Stimulated activated effector memory CD8-positive, alpha-beta T cell treated with anti-CD3 and anti-CD28 coated beads, Interleukin-12 subunit alpha, Interleukin-12 subunit beta, amount 100 ng/mL, for 72 hours (primary cell): ENCODE data around the gene CINP.
"Not testable (repeated sequence)": the region's sequence is repeated elsewhere in the genome, so short reads cannot be mapped to it uniquely, and the experiment has no call there.

Source experiments
- ATAC-seq: fragments of 150-1000 bp; cut with Tn5 transposase; 2 replicates; pipeline ENCODE4 v1.10.0; 2021
- DNase-seq, 2 donors: peaks; one replicate each; pipeline ENCODE4 v3.0.0; 2021 to 2022; ENCODE audit warnings: low spot score in 2 of 2
- H3K27ac Mint-ChIP-seq: one replicate; pipeline ENCODE4 v1.8.0; 2022; ENCODE audit warnings: mild to moderate bottlenecking, mixed read lengths
- H3K36me3 Mint-ChIP-seq: one replicate; pipeline ENCODE4 v1.8.0; 2022; ENCODE audit warnings: mild to moderate bottlenecking, mixed read lengths
- H3K4me1 Mint-ChIP-seq: one replicate; pipeline ENCODE4 v1.8.0; 2022; ENCODE audit warnings: mixed read lengths
- H3K4me3 Mint-ChIP-seq: one replicate; pipeline ENCODE4 v1.8.0; 2022; ENCODE audit warnings: mild to moderate bottlenecking, mixed read lengths
- H3K9me3 Mint-ChIP-seq: one replicate; pipeline ENCODE4 v1.8.0; 2022; ENCODE audit warnings: mixed read lengths

Gene CINP

DNA sequence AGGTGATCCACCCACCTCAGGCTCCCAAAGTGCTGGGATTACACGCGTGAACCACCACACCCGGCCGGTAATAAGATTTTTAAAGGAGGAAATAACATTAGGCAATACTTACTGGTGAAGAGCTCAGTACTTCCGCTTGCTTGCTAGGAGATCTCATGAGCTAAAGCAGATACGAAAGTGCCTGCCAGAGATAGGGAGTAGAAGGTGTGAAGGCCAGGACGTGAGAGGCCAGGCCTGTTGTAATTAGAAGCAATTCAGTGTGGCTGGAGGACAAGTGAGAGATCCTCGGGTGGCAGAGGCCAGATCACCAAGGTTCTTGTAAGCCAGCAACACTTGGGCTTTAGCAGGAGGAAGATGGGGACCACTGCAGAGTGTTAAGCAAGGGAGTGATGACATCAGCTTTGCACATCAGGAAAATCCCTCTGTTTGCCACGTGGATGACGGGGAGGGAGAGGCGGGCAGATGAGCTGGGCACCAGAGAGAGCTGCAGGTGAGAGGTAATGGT, 7.7 kb upstream of the CINP start:
- no peak for DNase-seq
- no peaks in the 10 kb centered on the region for H3K36me3 Mint-ChIP-seq
- peaks cover 49% of the 10 kb centered on the region for H3K4me1 Mint-ChIP-seq
- no peak overlapping the region for H3K4me3 Mint-ChIP-seq
- ATAC-seq, result no peak
- H3K27ac Mint-ChIP-seq, result peak overlapping the region; percentile 50
- no peaks in the 10 kb centered on the region for H3K9me3 Mint-ChIP-seq

DNA sequence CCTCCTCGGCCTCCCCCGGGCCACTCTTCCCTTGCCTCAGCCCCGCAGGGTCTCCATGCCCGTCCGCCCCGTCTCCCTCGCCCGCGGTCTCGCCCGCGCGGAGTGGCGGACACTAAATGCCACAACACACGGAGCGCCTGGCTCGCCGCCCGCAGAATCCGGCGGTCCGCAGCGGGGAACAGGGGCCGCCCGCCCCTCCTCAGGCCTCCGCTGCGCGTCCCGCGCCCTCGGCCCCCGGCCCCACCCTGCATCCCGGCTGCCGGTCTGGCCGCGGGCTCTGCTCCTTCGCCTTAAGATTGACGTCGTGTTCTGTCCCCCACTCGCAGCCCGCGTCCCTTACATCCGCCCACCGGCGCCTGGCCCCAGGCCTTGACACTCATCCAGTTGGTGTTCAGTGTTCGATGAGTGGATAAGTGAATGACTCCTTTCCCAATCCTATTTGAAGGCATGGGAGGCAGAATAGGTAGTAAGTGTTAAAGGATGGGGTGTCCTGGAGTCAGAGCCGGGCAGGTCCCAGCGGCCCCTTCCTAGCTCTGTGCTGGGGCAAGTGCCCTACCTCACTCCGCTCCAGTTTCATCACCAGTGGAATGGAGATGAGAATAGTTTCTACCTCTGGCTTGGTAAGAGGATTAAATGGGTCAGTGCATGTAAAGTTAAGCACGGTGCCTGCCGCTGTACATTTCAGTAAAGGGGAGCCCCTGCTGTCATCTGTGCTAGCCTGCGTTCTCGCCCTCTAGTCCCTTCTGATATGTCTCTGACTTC, 673 bp upstream of the CINP start:
- Mint-ChIP-seq H3K4me1 (peaks cover 40% of the 10 kb centered on the region), H3K36me3 (peaks cover 18% of the 10 kb centered on the region), H3K27ac (no peak overlapping the region), H3K9me3 (no peaks in the 10 kb centered on the region), H3K4me3 (no peak overlapping the region)
- DNase-seq (no peak), ATAC-seq (peak; percentile 27)

DNA sequence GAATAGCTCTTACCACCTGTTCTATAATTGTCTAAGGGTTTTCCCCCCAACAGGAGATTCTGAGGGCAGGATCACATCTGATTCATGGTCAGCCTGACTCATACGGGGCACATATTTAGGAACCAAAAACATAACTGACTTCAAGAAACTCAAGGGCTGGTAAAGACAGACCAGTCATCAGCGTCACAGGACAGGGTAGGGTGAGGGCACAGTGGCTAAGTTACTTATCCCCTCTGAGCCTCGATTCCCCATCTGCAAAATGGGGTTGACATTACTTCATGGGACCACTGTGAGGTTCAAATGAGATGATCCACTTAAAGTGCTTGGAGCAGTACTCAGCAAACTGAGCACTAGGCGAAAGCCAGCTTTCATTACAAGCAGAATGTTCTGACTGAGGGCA, 606 bp downstream of the CINP start:
- Mint-ChIP-seq H3K36me3 (peaks cover 30% of the 10 kb centered on the region), H3K27ac (no peak overlapping the region), H3K4me3 (no peak overlapping the region), H3K9me3 (no peaks in the 10 kb centered on the region), H3K4me1 (peaks cover 36% of the 10 kb centered on the region)
- DNase-seq, result peak; percentile 22 to 76
- peak; percentile 92 for ATAC-seq

DNA sequence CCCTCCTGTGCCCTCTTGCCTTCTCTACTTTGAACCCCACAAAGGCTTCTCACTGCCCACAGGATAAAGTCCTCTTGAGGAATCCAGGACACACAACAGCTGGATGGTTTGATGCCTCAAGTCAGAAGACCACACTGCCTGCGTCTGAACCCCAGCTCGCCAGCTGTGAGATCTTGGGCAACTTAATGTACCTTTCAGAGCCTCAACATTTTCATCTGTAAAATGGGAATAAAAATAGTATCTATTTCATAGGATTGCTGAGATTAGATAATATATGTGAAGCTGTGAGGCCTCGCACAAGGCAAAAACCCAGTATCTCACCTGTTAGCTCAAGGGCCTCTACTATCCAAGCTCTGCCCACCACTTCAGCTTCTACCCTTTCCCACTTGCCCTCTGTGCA, 2.3 kb downstream of the CINP start:
- Mint-ChIP-seq H3K36me3 (peaks cover 47% of the 10 kb centered on the region), H3K4me3 (no peak overlapping the region), H3K27ac (peak overlapping the region; percentile 34), H3K9me3 (no peaks in the 10 kb centered on the region), H3K4me1 (peaks cover 31% of the 10 kb centered on the region)
- ATAC-seq (no peak), DNase-seq (no peak)

DNA sequence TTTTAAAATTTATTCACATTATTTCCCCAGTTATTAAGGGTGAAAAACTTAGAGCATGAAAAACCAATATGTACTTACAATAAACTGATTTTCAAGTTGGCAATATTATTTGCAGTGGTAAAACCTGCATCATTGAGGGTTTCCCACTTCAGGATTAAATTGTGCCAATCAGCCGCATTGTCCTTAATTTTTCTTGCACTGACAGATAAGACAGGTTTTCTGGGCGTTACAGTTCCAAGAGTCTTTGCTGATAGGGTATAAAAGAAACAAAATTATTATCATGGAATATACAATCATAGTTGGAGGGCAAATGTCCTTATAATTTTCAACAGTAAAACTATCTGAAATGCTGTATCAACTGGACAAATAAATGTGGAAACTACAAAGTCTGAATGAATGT, 3.3 kb downstream of the CINP start:
- DNase-seq (no peak), ATAC-seq (no peak)
- peaks cover 58% of the 10 kb centered on the region for H3K36me3 Mint-ChIP-seq
- no peak overlapping the region for H3K4me3 Mint-ChIP-seq
- no peaks in the 10 kb centered on the region for H3K9me3 Mint-ChIP-seq
- H3K4me1 Mint-ChIP-seq, result peaks cover 31% of the 10 kb centered on the region
- H3K27ac Mint-ChIP-seq, result no peak overlapping the region

DNA sequence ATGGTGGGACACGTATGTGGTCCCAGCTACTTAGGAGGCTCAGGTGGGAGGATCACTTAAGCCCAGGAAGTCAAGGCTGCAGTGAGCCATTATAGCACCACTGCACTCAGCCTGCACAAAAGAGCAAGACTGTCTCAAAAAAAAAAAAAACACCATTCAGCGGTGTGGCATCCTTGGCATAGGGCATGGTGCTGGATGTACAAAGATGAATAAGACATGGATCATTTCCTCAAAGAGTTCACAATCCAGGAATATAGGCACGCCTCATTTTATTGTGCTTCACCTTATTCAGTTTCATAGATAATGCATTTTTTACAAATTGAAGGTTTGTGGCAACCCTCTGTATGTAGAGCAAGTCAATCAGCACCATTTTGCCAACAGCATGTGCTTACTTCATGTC, 6.4 kb downstream of the CINP start:
- Mint-ChIP-seq H3K4me3 (no peak overlapping the region), H3K4me1 (peaks cover 23% of the 10 kb centered on the region), H3K9me3 (no peaks in the 10 kb centered on the region), H3K27ac (no peak overlapping the region), H3K36me3 (peaks cover 88% of the 10 kb centered on the region)
- DNase-seq (no peak), ATAC-seq (no peak)

DNA sequence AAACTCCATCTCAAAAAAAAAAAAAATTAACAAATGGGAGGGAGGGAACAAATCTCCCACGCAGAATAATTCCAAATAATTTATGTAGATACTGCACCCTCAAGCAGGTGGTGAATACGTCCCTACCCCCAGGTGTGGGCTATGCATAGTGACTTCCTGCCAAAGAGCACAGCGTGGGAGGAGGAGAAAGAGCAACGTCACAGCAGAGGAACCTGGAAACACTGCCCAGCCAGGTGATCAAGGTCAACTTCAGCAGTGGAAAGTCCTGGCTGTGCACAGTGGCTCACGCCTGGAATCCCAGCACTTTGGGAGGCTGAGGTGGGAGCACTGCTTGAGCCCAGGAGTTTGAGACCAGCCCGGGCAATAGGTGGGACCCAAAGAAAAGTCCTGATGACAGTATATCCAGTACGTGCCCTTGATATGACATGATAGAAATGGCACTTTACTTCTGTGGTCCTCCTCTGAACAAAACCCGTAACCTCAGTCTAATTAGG, 9.5 kb downstream of the CINP start:
- H3K4me3 Mint-ChIP-seq, result no peak overlapping the region
- ATAC-seq (no peak), DNase-seq (no peak)
- H3K36me3 Mint-ChIP-seq, result peaks cover 100% of the 10 kb centered on the region
- no peak overlapping the region for H3K27ac Mint-ChIP-seq
- peaks cover 9% of the 10 kb centered on the region for H3K4me1 Mint-ChIP-seq
- H3K9me3 Mint-ChIP-seq, result no peaks in the 10 kb centered on the region

DNA sequence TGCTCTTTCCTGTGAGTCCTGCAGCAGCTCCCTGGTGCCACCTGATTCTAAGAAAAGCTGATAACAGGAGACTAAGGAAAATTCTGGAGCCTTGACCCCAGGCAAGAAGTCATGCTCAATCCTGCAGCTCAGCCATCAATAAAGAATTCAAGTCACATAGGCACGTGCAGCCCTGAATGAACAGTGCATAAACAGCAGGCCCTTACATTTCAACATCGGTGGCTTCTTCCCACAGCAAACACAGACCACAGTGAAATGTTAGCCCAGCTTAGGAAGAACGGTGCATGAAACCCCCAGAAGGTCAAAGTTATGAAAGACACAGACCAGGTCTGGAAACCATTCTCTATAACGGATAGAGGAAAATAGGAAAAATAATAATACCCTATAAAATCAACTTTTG, 10.5 kb downstream of the CINP start:
- Mint-ChIP-seq H3K27ac (no peak overlapping the region), H3K9me3 (no peaks in the 10 kb centered on the region), H3K4me1 (peaks cover under 1% of the 10 kb centered on the region), H3K36me3 (peaks cover 100% of the 10 kb centered on the region), H3K4me3 (no peak overlapping the region)
- ATAC-seq (no peak), DNase-seq (no peak)

DNA sequence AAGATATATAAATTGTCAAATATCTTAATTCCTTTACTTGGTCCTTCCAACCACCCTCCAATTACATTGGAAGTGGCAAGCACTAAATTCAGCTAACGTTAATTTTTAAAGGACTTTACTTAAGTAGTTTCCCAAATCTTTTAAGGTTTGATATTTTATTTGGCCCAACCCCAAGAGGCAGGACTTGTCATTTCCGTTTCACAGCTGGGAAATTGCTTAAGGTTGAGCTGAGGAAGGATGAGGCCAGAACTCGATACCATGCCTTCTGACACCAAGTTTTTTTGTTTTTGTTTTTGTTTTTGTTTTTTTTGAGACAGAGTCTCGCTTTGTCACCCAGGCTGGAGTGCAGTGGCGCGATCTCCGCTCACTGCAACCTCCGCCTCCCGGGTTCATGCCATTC, 11.1 kb downstream of the CINP start:
- ATAC-seq, H3K4me3 Mint-ChIP-seq, H3K4me1 Mint-ChIP-seq, H3K9me3 Mint-ChIP-seq, DNase-seq, H3K27ac Mint-ChIP-seq: not testable (repeated sequence)
- peaks cover 100% of the 10 kb centered on the region for H3K36me3 Mint-ChIP-seq

DNA sequence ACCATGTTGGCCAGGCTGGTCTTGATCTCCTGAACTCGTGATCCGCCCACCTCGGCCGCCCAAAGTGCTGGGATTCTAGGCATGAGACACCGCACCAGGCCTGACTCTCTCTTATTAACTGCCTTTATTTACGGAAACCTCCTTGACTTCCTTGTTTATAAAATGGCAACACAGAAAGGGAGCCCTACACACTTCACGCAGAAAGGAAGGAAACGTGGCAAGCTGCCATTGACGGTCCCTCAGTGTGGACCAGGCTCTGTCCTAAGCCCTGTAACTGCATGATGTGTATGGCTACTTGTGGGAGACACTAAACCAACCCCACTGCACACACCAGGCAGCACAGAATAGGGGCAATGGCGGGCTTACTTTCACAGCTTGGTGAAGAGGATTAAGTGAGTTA, 11.7 kb downstream of the CINP start:
- Mint-ChIP-seq H3K9me3 (no peaks in the 10 kb centered on the region), H3K4me3 (no peak overlapping the region), H3K4me1 (no peaks in the 10 kb centered on the region), H3K27ac (no peak overlapping the region), H3K36me3 (peaks cover 100% of the 10 kb centered on the region)
- no peak for ATAC-seq
- DNase-seq, result no peak

DNA sequence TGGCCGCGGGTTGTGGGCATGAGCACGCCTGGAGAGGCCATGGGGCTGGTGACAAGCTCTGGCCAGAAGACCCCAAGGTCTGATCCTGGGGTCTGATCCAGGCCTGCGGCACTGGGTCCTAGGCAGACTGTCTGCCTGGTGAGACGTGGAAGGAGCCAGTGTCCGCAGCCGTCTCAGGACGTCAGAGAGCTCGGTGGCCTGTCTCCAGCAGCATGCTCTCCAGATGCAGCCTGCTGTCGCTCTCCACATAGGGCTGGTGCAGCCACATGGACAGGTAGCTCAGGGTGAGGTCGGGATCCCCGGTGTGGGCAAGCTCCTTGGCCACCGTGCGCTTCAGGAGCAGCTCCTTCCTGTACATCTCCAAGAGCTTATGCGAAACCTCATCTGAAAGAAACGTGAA, 14.3 kb downstream of the CINP start:
- no peak overlapping the region for H3K4me3 Mint-ChIP-seq
- H3K27ac Mint-ChIP-seq, result no peak overlapping the region
- ATAC-seq (no peak), DNase-seq (no peak)
- peaks cover 97% of the 10 kb centered on the region for H3K36me3 Mint-ChIP-seq
- no peaks in the 10 kb centered on the region for H3K9me3 Mint-ChIP-seq
- H3K4me1 Mint-ChIP-seq, result no peaks in the 10 kb centered on the region

DNA sequence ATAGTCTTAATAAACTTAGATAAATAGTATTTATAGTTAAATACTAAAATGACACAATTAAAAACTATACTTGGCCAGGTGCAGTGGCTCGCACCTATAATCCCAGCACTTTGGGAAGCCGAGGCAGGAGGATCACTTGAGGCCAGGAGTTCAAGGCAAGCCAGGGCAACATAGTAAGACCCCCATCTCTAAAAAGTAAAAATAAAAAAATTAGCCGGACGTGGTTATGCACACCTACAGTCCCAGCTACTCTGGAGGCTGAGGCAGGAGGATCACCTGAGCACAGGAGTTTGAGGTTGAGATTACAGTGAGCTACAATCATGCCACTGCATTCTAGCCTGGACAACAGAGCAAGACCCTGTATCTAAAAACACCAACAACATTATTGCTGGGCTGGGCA, 16.0 kb downstream of the CINP start:
- ATAC-seq (no peak), DNase-seq (no peak)
- Mint-ChIP-seq H3K9me3 (no peaks in the 10 kb centered on the region), H3K27ac (no peak overlapping the region), H3K36me3 (peaks cover 97% of the 10 kb centered on the region), H3K4me3 (no peak overlapping the region), H3K4me1 (no peaks in the 10 kb centered on the region)

DNA sequence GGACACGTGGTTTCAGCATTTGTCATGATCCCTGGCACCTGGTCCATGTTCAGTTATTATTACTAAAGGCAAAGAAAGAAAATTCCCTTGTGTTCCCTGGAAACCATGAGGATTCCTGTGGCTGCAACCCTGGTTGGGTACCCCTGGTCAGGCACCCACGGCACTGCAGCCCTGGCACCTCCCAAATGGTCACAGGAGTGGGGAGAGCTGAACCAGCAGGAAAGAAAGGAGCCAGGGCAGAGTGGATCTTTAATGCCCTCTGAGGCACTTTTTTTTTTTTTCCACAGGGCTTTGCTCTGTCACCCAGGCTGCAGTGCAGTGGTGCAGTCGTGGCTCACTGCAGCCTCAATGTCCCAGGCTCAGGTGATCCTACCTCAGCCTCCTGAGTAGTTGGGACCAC, 17.5 kb downstream of the CINP start:
- Mint-ChIP-seq H3K36me3 (peaks cover 97% of the 10 kb centered on the region), H3K27ac (peak overlapping the region; percentile 68), H3K4me1 (no peaks in the 10 kb centered on the region), H3K4me3 (no peak overlapping the region), H3K9me3 (no peaks in the 10 kb centered on the region)
- DNase-seq, result no peak
- ATAC-seq, result no peak

DNA sequence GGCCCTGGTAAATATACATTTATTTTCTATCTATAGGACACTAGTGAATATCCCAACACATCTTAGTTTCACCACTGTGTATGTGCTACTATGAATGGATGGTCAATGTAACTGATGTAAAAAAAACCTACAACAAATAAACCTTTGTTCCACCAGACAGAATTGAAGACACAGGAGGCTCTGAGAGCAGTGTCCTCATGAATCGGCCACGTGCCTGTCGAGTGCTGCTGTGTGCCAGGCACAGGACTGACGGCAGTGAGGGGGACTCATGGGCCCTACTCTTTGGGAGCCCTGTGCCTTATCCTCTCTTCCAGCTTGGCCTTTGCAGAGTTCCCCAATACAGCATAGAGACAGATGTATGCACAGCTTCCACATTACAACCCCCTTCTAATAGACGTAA, 18.2 kb downstream of the CINP start:
- Mint-ChIP-seq H3K27ac (peak overlapping the region; percentile 68), H3K9me3 (no peaks in the 10 kb centered on the region), H3K4me3 (no peak overlapping the region), H3K36me3 (peaks cover 96% of the 10 kb centered on the region), H3K4me1 (no peaks in the 10 kb centered on the region)
- ATAC-seq, result no peak
- DNase-seq, result no peak

DNA sequence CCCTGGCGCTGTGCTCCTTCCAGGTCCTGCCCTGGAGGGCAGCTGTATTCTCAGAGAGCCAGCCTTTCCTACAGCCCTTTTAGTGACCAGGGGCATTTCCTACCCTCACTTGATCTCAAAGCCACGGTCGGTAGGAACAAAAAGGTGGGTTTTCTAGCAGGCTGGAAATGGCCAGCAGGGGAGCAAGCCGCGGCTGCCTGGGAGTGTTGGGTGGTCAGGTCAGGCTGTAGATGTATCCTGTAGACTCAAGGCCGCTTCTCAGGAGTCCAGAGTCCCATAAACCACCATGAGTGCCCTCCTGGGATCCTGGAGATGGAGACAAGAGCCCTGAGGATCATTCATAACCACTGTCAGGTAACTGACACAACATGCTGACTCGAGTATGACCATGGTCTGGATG, 18.6 kb downstream of the CINP start:
- DNase-seq (no peak), ATAC-seq (no peak)
- H3K4me1 Mint-ChIP-seq, result no peaks in the 10 kb centered on the region
- peaks cover 96% of the 10 kb centered on the region for H3K36me3 Mint-ChIP-seq
- no peak overlapping the region for H3K27ac Mint-ChIP-seq
- H3K4me3 Mint-ChIP-seq, result no peak overlapping the region
- no peaks in the 10 kb centered on the region for H3K9me3 Mint-ChIP-seq

DNA sequence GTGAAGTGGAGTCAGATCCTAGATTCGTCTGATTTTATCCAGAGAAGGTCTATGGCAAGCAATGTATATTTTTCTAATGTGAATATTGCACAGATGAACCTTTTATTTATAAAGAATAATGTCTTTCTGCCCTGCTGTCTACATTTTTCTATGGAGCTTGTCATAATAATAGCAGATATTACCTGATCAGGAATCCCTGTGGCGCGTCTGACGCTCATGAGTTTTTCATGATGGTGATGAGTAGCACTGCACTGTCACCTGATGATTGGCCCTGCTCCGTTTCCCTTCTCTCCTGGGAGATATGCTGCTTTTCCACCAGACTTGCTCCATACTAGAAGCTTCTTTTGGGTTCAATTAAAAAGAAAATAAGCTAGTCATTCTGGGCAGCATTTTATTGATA, 20.5 kb downstream of the CINP start:
- H3K4me1 Mint-ChIP-seq, result no peaks in the 10 kb centered on the region
- no peak overlapping the region for H3K4me3 Mint-ChIP-seq
- H3K27ac Mint-ChIP-seq, result peak overlapping the region; percentile 60
- DNase-seq (no peak), ATAC-seq (no peak)
- no peaks in the 10 kb centered on the region for H3K9me3 Mint-ChIP-seq
- H3K36me3 Mint-ChIP-seq, result peaks cover 96% of the 10 kb centered on the region
